ENCODE measurements around the gene POLR3H. TPM values are rescaled to one million over a fixed set of nuclear protein-coding genes. Genes with fewer than 3 reads are reported as not detected.
"Not testable (repeated sequence)": the region's sequence is repeated elsewhere in the genome, so short reads cannot be mapped to it uniquely, and the experiment has no call there.

Gene POLR3H
- total and polyA plus RNA-seq, 3 experiments from 2014 or later = 22.6 to 78.7 (median 69.9) TPM

DNA sequence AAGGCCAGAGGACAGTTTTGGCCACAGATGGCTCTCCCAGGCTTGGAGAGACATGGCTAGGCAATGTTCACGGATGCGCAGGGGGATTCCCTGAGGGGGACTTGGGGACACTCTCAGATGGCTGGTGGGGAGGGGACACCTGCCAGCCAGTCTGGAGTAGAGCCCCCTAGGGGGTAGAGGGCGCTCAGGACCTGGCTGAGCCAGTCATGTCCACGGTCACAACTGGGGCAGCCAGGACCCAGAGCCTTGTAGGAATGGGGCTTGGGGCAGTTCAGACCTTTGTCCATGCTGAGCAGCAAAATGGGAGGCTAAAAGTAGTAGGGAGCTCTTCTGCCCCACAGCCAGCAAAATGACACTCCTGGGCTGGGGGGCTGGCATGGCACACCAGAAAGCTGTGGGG, 18.2 kb upstream of the POLR3H start:
- Histone ChIP-seq H3K36me3 (ENCODE audit: insufficient read depth, low read length) (no peaks in the 10 kb centered on the region), H3K27ac (ENCODE audit: low read depth, low read length) (no peak overlapping the region), H3K4me3 (ENCODE audit: low read length) (no peak overlapping the region), H3K4me1 (ENCODE audit: insufficient read depth, low read length) (no peaks in the 10 kb centered on the region), H3K27me3 (ENCODE audit: insufficient read depth, low read length, poor library complexity, severe bottlenecking) (peaks cover 5% of the 10 kb centered on the region), H3K9me3 (ENCODE audit: low read length) (no peaks in the 10 kb centered on the region)
- Mint-ChIP-seq H3K4me1 (no peaks in the 10 kb centered on the region), H3K9me3 (no peaks in the 10 kb centered on the region), H3K27me3 (peaks cover 24 to 30% of the 10 kb centered on the region in 2 donors), H3K36me3 (no peaks in the 10 kb centered on the region), H3K27ac (peak overlapping the region in 1 of 8 donors; percentile 75), H3K4me3 (no peak overlapping the region)
- ChIA-PET CTCF (no interaction called here), POLR2A (no interaction called here)
- no peak for DNase-seq

DNA sequence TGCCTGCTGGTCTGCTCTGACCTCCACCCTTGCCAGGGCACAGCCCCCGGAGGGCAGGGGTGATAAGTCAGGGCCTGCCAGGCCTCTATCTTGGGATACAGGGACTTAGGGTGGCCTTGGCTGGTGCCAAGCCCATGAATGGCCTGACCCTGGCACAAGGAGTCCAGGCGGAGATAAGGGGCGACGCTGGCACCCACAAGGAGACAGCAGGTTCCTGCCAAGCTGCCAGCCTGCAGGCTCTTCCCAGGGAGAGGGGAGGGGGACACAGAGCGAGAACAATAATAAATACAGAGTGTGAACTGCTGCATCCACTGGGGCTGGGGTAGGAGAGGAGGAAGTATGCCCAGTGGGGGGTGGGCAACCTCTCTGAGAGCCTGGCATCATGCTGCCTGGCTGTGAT, 17.5 kb upstream of the POLR3H start:
- H3K36me3 Mint-ChIP-seq = no peaks in the 10 kb centered on the region
- H3K27ac ChIP-seq (ENCODE audit: low read depth, low read length) = no peak overlapping the region
- H3K9me3 ChIP-seq (ENCODE audit: low read length) = no peaks in the 10 kb centered on the region
- ChIA-PET POLR2A (no interaction called here), CTCF (no interaction called here)
- H3K9me3 Mint-ChIP-seq = no peaks in the 10 kb centered on the region
- no peak for DNase-seq
- no peak overlapping the region for H3K4me3 ChIP-seq (ENCODE audit: low read length)
- H3K4me1 Mint-ChIP-seq = no peaks in the 10 kb centered on the region
- H3K4me1 ChIP-seq (ENCODE audit: insufficient read depth, low read length) = no peaks in the 10 kb centered on the region
- H3K27ac Mint-ChIP-seq = no peak overlapping the region
- H3K36me3 ChIP-seq (ENCODE audit: insufficient read depth, low read length) = no peaks in the 10 kb centered on the region
- H3K27me3 ChIP-seq (ENCODE audit: insufficient read depth, low read length, poor library complexity, severe bottlenecking) = peaks cover 5% of the 10 kb centered on the region
- no peak overlapping the region for H3K4me3 Mint-ChIP-seq
- H3K27me3 Mint-ChIP-seq = peaks cover 27 to 34% of the 10 kb centered on the region in 2 donors

DNA sequence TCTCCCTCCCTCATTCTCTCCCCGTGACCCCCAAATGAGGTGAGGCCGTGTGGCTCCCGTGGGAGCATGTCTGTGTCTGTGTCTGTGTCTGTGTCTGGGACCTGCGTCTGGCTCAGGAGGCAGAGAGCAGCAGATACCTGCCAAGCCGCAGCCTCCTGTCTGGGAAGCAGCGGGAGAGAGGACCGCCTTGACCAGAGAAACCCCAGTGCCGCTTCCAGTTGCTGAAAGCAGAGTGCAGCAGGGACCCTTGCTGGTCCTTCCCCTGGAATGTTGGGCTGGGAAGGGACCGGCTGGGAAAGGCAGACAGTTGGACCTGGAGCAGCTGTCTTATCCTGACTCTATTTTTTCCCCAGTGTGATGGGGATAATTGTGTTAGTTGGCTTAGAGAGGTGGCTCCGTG, 17.1 kb upstream of the POLR3H start:
- peaks cover 5% of the 10 kb centered on the region for H3K27me3 ChIP-seq (ENCODE audit: insufficient read depth, low read length, poor library complexity, severe bottlenecking)

DNA sequence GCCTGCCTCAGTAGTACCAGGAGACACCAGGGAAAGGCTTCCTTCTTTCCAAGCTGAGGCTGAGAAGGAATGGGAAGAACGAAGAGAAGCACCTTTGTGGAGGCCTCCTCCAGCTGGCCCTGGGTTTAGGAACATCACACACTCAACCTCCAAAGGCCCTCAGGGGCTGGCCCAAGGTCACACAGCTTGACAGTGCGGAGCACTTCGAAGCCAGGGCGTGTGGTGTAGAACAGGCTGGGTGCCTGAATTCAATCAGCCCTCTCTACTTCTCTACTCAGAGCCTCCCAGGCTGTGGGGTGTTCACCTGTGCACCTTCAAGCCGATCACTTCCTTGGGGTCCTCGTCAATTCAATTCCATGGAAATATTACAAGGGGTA, 15.8 kb upstream of the POLR3H start:
- Mint-ChIP-seq H3K36me3 (no peaks in the 10 kb centered on the region), H3K4me3 (no peak overlapping the region), H3K4me1 (no peaks in the 10 kb centered on the region), H3K27ac (no peak overlapping the region), H3K9me3 (no peaks in the 10 kb centered on the region), H3K27me3 (peaks cover 32 to 41% of the 10 kb centered on the region in 2 donors)
- H3K4me1 ChIP-seq (ENCODE audit: insufficient read depth, low read length) = no peaks in the 10 kb centered on the region
- POLR2A ChIA-PET = no interaction called here
- no peak overlapping the region for H3K27ac ChIP-seq (ENCODE audit: low read depth, low read length)
- H3K36me3 ChIP-seq (ENCODE audit: insufficient read depth, low read length) = no peaks in the 10 kb centered on the region
- DNase-seq = no peak
- H3K9me3 ChIP-seq (ENCODE audit: low read length) = no peaks in the 10 kb centered on the region
- H3K4me3 ChIP-seq (ENCODE audit: low read length) = no peak overlapping the region
- CTCF ChIA-PET = no interaction called here
- peaks cover 5% of the 10 kb centered on the region for H3K27me3 ChIP-seq (ENCODE audit: insufficient read depth, low read length, poor library complexity, severe bottlenecking)

More for the DNA sequence above, 17.1 kb upstream of the POLR3H start:
- Histone ChIP-seq H3K27ac (ENCODE audit: low read depth, low read length) (no peak overlapping the region), H3K4me3 (ENCODE audit: low read length) (no peak overlapping the region), H3K9me3 (ENCODE audit: low read length) (no peaks in the 10 kb centered on the region), H3K36me3 (ENCODE audit: insufficient read depth, low read length) (no peaks in the 10 kb centered on the region), H3K4me1 (ENCODE audit: insufficient read depth, low read length) (no peaks in the 10 kb centered on the region)
- ChIA-PET CTCF (no interaction called here), POLR2A (no interaction called here)
- Mint-ChIP-seq H3K4me3 (no peak overlapping the region), H3K27ac (no peak overlapping the region), H3K36me3 (no peaks in the 10 kb centered on the region), H3K27me3 (peaks cover 30 to 39% of the 10 kb centered on the region in 2 donors), H3K4me1 (no peaks in the 10 kb centered on the region), H3K9me3 (no peaks in the 10 kb centered on the region)
- DNase-seq = no peak

DNA sequence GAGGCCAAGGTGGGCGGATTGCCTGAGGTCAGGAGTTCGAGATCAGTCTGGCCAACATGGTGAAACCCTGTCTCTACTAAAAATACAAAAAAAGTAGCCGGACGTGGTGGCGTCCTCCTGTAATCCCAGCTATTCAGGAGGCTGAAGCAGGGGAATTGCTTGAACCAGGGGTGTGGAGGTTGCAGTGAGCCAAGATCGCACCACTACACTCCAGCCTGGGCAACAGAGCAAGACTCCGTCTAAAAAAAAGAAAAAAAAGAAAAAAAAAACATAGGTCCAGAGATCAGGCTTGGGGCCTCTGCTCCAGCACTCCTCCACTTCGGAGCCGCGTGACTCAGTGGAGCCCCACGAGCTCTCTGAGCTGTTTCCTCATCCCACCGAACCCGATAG, 14.0 kb upstream of the POLR3H start:
- H3K9me3 ChIP-seq (ENCODE audit: low read length); H3K27ac Mint-ChIP-seq; POLR2A ChIA-PET; H3K4me3 ChIP-seq (ENCODE audit: low read length); H3K36me3 Mint-ChIP-seq; H3K4me3 Mint-ChIP-seq; H3K36me3 ChIP-seq (ENCODE audit: insufficient read depth, low read length); CTCF ChIA-PET; H3K4me1 Mint-ChIP-seq; H3K27me3 ChIP-seq (ENCODE audit: insufficient read depth, low read length, poor library complexity, severe bottlenecking); DNase-seq; H3K9me3 Mint-ChIP-seq; H3K4me1 ChIP-seq (ENCODE audit: insufficient read depth, low read length); H3K27ac ChIP-seq (ENCODE audit: low read depth, low read length): not testable (repeated sequence)
- H3K27me3 Mint-ChIP-seq = peaks cover 31 to 41% of the 10 kb centered on the region in 2 donors

DNA sequence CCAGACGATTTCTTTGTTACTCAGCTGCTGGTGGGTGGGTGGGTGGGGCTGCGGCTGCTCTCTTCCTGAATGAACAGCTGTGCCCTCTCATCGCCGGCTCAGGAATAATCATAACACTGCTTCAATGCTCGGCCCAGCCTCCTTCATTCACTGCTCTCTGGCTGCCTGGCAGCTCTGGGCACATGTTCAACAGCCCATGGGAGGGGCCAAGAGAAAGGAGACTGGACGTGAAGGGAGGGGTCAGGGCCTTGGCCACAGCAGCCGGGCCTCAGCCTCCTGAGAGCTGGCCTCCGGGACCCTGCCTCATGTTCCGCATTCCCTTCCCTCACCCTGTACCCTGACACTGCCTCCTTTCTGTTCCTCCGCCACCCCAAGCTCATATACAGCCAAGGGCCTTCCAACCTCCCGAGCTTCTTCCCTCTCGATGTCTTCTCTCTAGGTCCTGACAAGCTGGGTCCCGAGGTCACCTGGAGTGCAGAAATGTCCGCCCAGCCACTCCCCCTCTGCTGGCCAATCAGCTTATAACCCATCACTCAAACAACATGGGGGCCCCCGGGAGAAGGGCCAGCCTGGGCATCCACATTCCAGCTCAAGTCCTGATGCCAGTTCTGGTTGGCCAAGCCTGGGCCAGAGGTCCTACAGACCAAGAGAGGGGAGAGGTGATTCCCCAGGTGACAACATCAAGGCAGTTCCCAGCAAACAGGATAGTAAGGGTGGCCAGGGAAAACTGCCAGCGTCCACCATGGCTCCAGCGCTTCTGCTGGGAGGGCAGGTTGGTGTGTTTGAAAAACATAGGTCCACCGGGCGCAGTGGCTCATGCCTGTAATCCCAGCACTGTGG, 13.4 kb upstream of the POLR3H start:
- POLR2A ChIA-PET = no interaction called here
- H3K27ac Mint-ChIP-seq = no peak overlapping the region
- no peaks in the 10 kb centered on the region for H3K4me1 ChIP-seq (ENCODE audit: insufficient read depth, low read length)
- CTCF ChIA-PET = interaction anchor here (0.8 to 1.6 kb wide), 3 partner anchors 10 to 31 kb away, joined by 3 to 4 read pairs (median 3); no protein-coding TSS in a partner anchor
- no peaks in the 10 kb centered on the region for H3K9me3 Mint-ChIP-seq
- no peak overlapping the region for H3K4me3 ChIP-seq (ENCODE audit: low read length)
- no peaks in the 10 kb centered on the region for H3K9me3 ChIP-seq (ENCODE audit: low read length)
- no peak overlapping the region for H3K27ac ChIP-seq (ENCODE audit: low read depth, low read length)
- H3K36me3 Mint-ChIP-seq = no peaks in the 10 kb centered on the region
- H3K27me3 Mint-ChIP-seq = peaks cover 29 to 45% of the 10 kb centered on the region in 2 donors
- DNase-seq = no peak
- no peaks in the 10 kb centered on the region for H3K36me3 ChIP-seq (ENCODE audit: insufficient read depth, low read length)
- no peaks in the 10 kb centered on the region for H3K4me1 Mint-ChIP-seq
- peaks cover 5% of the 10 kb centered on the region for H3K27me3 ChIP-seq (ENCODE audit: insufficient read depth, low read length, poor library complexity, severe bottlenecking)
- H3K4me3 Mint-ChIP-seq = no peak overlapping the region

DNA sequence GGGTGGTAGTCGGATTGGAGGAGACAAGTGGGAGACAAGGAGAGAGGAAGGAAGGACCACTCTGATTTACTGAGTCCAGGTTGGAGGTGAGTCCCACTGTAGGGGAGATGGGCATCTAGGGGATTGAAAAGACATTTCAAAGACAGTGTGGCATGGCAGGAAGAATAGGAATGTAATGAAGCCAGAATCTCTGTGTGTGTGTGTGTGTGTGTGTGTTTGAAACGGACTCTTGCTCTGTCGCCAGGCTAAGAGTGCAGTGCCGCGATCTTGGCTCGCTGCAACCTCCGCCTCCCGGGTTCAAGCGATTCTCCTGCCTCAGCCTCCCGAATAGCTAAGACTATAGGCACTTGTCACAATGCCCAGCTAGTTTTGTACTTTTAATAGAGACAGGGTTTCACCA, 12.3 kb upstream of the POLR3H start:
- H3K27ac Mint-ChIP-seq = no peak overlapping the region
- no peak for DNase-seq
- Histone ChIP-seq H3K4me1 (ENCODE audit: insufficient read depth, low read length) (no peaks in the 10 kb centered on the region), H3K27ac (ENCODE audit: low read depth, low read length) (no peak overlapping the region), H3K36me3 (ENCODE audit: insufficient read depth, low read length) (no peaks in the 10 kb centered on the region), H3K4me3 (ENCODE audit: low read length) (no peak overlapping the region), H3K27me3 (ENCODE audit: insufficient read depth, low read length, poor library complexity, severe bottlenecking) (peaks cover 5% of the 10 kb centered on the region), H3K9me3 (ENCODE audit: low read length) (no peaks in the 10 kb centered on the region)
- H3K4me3 Mint-ChIP-seq = no peak overlapping the region
- H3K27me3 Mint-ChIP-seq = peaks cover 29 to 42% of the 10 kb centered on the region in 2 donors
- ChIA-PET CTCF (interaction anchor here (1.1 to 1.6 kb wide), 2 partner anchors 8 to 30 kb away, joined by 3 to 4 read pairs; no protein-coding TSS in a partner anchor), POLR2A (no interaction called here)
- H3K9me3 Mint-ChIP-seq = no peaks in the 10 kb centered on the region
- no peaks in the 10 kb centered on the region for H3K36me3 Mint-ChIP-seq
- no peaks in the 10 kb centered on the region for H3K4me1 Mint-ChIP-seq

DNA sequence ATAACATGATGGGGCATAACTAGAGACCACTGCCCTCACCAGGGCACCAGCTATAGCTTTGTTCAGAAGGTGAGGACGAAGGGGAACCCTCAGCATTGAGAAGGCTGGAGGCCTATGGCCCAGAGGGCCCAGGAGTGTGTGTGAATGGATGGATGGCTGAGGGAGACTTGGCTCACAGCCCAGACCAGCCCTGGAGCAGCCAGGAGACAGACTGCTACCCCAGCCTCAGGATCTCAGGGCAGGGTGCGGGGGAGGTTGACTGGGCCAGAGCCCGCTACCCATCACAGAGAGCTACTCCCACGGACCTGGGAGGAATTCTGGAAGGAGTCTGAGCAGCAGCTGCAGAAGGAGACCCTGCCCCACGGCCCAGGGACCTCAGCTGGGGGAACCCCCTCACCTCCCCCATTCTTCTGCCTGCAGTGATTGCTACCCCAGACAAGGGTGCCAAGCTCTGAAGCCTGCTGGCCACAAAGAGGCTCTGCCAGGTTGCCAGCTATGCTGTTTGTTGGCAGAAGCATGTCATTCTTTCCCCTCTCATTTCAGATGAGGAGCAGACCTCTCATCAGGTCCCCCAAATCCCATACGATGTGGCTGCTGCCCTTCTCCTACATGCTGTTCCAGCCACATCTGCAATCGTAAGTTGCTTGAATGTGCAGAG, 11.2 kb upstream of the POLR3H start:
- peaks cover 27 to 31% of the 10 kb centered on the region in 2 donors for H3K27me3 Mint-ChIP-seq
- ChIA-PET POLR2A (no interaction called here), CTCF (interaction anchor here (1.3 kb wide), 1 partner anchor 9 kb away, joined by 3 read pairs; no protein-coding TSS in a partner anchor)
- Histone ChIP-seq H3K36me3 (ENCODE audit: insufficient read depth, low read length) (no peaks in the 10 kb centered on the region), H3K4me1 (ENCODE audit: insufficient read depth, low read length) (no peaks in the 10 kb centered on the region), H3K27me3 (ENCODE audit: insufficient read depth, low read length, poor library complexity, severe bottlenecking) (peaks cover 5% of the 10 kb centered on the region), H3K4me3 (ENCODE audit: low read length) (no peak overlapping the region), H3K27ac (ENCODE audit: low read depth, low read length) (no peak overlapping the region), H3K9me3 (ENCODE audit: low read length) (no peaks in the 10 kb centered on the region)
- H3K9me3 Mint-ChIP-seq = no peaks in the 10 kb centered on the region
- H3K4me3 Mint-ChIP-seq = no peak overlapping the region
- H3K36me3 Mint-ChIP-seq = no peaks in the 10 kb centered on the region
- DNase-seq = no peak
- no peaks in the 10 kb centered on the region for H3K4me1 Mint-ChIP-seq
- H3K27ac Mint-ChIP-seq = no peak overlapping the region
